ENCODE results near the gene SLC22A23.

- TF ChIP-seq, protein P1, sequence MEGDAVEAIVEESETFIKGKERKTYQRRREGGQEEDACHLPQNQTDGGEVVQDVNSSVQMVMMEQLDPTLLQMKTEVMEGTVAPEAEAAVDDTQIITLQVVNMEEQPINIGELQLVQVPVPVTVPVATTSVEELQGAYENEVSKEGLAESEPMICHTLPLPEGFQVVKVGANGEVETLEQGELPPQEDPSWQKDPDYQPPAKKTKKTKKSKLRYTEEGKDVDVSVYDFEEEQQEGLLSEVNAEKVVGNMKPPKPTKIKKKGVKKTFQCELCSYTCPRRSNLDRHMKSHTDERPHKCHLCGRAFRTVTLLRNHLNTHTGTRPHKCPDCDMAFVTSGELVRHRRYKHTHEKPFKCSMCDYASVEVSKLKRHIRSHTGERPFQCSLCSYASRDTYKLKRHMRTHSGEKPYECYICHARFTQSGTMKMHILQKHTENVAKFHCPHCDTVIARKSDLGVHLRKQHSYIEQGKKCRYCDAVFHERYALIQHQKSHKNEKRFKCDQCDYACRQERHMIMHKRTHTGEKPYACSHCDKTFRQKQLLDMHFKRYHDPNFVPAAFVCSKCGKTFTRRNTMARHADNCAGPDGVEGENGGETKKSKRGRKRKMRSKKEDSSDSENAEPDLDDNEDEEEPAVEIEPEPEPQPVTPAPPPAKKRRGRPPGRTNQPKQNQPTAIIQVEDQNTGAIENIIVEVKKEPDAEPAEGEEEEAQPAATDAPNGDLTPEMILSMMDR (IDR thresholded peaks at IDR 0.05; ENCODE audit: low read depth, low read length) = no peak
- no peak for TF ChIP-seq EZH2phosphoT487 (IDR thresholded peaks at IDR 0.05; ENCODE audit: low read depth)
Observed at GRCh38 chr6:3409699-3410384, 47.0 kb downstream of the SLC22A23 start.

Measured in OCI-LY3 (cell line).